NOMO-1 treated with DMSO at 0.1 percent for 48 hours (cell line): Measurements from ENCODE around the gene TPMT.
"Not testable (repeated sequence)": the region's sequence is repeated elsewhere in the genome, so short reads cannot be mapped to it uniquely, and the experiment has no call there.

ENCODE experiments used
- DNase-seq: peaks from one replicate; lab custom pipeline; 2025; ENCODE audit not compliant: unreplicated experiment; lab: John Stamatoyannopoulos, UW

TPMT gene

GRCh38 chr6:18155864-18156421, 1.1 kb upstream of the TPMT start:
- peak; percentile 41 for DNase-seq

DNA sequence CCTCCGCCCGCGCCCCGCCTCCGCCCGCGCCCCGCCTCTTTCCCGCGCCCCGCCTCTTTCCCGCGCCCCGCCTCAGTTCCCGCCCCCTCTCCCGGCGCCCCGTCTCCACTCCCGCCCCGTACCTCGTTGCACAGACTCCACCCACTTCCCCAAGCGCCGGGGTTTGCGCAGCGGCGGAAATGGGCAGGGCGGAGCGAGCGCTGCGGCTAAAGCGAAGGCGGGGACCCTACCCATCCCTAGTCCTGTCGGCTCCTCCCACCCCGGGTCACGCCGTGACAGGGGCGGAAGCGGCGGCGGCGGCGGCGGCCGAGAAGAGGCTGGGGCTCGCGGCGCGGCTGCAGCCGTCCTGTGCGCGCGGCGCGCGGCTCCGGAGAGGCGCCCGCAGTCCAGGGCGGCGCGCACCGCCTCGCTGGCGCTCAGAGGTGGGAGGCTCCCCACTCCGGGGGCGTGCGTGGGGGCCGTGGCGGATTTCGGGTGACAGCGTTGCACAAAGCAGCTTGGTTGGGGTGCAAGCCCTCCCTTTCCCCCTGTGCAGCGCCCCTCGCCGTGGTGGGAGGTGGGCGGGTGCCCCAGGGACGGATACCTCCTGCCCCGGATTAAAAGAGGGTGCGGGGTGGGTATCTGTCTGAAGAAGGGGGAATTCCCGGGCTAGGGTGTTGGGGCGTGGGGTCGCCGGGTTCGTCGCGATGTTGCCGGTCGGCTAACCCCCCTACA, 430 bp upstream of the TPMT start, which contains the start of gene KDM1B:
Gene KDM1B (plus strand): TSS at position 273 of the 714 bp plus-strand sequence. CDS start 4,474 bp downstream, outside the sequence.
- DNase-seq = peak; percentile 97

GRCh38 chr6:18153311-18153703, 1.6 kb downstream of the TPMT start:
- DNase-seq = no peak

- DNase-seq = no peak
Measured at GRCh38 chr6:18151801-18152200, 3.1 kb downstream of the TPMT start.

- not testable (repeated sequence) for DNase-seq
Measured at GRCh38 chr6:18151391-18151790, 3.5 kb downstream of the TPMT start.

DNA sequence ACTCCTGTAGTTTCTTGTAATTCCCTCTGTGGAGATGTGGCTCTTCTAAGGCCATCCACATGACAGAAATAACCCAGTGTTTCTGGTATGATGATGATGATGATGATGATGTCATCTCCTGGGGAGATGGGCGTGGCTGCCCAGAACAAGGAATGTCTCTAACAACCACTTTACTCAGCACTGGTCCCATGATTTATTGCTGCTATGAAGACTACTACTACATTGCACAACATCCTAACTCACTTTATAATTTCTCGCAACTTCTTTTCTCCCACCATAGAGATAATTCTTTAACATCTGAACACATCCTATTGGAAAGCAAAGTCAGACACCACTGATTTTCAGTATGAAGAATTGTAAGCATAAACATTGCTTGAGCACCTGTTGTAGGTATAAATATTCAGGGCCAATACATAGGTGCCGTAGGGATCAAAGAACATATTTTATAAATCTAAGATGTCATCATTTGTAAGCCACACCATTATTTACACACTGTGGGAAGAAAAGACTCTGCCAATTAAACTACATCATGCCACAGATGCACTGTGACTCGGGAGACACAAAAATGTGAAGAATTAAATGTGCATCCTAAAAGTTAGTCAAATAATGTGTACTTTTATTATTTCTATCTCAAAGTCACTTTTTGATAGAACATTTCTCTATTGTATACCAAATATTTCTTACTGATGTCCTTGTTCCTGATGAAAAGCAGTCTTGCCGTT, 6.4 kb downstream of the TPMT start:
- peak; percentile 78 for DNase-seq

DNA sequence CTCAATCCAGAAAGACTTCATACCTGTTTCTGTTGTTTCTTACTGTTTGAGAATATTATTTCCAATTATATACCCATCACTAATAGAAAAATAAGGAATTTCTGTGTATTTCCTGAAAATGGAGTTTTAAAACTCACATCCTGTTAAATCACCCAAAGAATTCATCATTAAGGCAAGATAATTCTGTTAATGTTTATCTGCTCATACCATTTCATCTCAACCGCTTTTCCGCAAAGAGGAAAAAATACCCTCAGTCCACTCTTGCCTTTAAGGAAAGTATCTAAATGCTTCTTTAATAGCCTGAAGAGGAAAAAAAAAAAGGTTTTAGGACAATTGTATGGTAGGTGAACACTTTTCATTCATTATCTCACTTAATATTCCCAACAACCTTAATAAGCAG, 7.3 kb downstream of the TPMT start:
- no peak for DNase-seq

DNA sequence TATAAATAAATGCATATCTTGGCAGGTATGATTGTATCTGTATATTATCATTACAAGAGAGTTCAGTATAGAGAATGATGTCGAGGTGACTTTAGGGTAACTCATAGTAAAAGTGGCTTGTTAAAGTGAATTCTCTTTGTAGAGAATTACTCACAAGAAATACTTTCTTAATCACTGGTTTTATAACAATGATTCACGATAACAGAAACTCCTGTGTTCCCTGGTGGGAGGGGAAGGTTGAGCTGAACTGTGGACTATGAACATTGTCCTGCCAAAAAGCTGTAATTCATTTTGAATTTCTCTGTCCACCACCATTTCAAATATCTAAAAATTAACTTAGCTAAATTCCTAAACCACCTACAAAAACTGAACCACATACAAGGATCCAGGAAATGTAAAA, 7.7 kb downstream of the TPMT start:
- no peak for DNase-seq

DNA sequence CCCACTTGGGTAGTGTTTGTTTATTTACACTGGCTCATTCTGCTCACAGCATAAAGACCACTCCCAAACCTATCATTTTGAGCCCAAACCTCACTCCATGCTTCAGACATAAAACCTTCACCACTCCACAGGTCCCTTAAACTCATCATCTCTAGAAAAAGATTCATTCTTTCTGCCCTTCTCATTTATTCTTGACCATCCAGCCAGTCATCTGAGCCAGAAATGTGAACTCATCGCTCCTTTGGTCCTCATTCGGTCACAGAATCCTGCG, 12.4 kb downstream of the TPMT start:
- DNase-seq = no peak

DNA sequence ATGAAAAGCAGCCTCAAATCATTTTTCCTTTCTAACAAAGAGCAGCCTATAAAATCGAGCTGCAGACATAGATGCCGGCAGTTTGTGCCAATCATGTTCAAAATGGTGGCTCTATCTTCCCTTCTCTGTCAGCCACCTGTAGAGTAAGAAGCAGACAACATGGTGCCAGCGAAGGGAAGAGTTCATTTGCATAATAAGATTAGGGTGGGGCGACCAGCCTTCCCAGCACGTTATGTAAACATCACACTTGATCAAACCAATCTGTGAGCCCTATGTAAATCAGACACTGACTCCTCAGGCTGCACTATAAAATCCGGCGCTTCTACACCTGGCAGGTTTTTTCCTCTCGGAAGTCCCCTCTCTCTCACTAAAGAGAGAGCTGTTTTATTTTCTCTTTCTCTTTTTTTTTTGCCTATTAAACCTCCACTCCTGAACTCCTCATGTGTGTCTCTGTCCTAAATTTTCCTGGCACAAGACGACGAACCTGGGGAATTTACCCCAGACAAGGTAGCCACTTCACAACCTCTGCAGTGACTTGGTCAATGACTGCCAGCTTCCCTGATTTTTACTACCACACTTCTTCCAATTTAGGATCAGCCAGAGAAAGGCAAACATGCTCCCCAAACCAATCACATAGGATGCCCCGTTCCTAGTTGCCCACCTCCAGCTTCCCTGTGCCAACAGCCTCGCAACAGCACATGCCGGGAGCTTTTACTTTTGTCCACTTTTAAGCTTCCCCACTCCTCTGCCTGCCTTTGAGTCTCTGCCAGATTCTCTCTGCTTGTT, 12.9 kb downstream of the TPMT start:
- DNase-seq = no peak

DNA sequence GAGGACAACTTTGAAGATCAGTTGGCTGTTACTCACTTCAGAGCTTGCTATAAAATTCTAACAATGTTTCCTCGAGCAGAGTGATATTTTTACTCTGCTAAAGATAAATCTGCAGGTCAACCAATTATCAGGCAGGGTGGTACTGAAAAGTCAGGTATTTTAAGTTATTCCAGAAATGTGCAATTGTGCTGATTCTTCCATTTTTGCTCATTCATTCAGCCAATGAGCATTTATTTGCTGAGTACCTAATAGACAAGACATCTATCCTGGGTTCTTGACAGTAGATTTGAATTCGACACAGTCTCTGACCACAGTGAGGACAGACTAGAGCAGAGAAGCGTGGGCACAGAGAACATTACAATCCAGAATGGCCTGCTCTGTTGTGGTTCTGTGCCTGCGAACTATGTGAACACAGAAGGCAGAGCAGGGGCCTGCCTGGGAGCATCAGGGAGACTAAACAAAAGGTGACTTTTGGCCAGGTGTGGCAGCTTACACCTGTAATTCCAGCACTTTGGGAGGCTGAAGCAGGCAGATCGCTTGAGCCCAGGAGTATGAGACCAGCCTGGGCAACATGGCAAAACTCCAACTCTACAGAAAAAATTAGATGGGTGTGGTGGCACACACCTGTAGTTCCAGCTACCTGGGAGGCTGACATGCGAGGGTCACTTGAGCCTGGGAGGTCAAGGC, 14.8 kb downstream of the TPMT start:
- no peak for DNase-seq

- DNase-seq = no peak
Measured at GRCh38 chr6:18138906-18139305, 16.0 kb downstream of the TPMT start.

DNA sequence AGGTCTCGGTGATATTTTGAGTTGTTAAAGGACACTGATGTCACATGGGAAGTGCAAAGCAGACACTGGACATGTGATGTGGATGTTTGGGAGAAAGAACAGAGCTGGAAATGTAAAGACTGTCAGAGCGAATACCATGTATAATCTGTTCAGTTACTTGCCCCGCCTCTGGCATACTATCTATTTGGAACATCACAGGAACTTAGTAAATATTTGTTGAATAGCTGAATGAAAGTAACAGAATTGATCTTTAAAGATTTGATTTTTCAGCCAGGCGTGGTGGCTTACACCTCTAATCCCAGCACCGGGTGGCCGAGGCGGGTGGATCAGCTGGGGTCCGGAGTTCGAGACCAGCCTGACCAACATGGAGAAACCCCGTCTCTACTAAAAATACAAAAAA, 18.6 kb downstream of the TPMT start:
- no peak for DNase-seq

GRCh38 chr6:18135171-18135570, 19.7 kb downstream of the TPMT start:
- DNase-seq = no peak

DNA sequence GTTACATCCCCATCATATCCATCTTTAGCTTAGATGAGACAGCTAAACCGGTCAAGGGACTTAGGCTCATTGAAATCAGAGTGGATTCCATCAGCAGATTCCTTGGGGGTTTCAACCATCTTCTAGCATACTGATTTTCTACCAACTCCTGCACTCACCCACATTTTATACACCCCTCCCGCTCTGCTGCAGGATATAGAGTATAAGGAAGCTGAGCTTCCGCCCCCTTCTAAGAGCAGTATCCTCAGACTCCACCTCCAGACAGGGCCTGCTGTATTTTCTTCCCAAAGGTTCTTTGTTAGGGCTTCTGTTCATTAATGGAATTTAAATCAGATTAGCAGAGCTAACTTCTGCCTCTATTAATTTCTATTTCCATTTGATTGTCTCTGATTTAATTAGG, 22.5 kb downstream of the TPMT start:
- no peak for DNase-seq

DNA sequence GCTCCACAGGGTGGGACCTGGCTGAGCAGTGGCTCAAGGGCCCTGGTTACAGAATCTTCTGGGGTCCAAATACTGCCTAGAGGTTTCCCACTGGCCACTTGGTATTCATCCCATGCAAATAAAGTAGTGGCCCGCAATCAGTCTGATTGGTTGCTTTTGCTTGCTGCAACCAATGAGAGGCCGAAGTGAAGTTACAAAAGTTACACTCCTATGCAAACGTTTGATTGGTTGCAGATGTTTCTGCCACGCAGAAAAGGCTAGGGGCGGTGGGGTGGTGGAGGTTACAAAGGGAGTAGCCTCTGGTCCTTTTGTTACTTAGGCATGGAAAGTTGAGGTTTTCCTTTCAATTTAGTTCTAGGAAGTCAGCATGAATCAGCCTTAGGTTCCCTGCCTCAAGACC, 28.8 kb downstream of the TPMT start:
- no peak for DNase-seq

DNA sequence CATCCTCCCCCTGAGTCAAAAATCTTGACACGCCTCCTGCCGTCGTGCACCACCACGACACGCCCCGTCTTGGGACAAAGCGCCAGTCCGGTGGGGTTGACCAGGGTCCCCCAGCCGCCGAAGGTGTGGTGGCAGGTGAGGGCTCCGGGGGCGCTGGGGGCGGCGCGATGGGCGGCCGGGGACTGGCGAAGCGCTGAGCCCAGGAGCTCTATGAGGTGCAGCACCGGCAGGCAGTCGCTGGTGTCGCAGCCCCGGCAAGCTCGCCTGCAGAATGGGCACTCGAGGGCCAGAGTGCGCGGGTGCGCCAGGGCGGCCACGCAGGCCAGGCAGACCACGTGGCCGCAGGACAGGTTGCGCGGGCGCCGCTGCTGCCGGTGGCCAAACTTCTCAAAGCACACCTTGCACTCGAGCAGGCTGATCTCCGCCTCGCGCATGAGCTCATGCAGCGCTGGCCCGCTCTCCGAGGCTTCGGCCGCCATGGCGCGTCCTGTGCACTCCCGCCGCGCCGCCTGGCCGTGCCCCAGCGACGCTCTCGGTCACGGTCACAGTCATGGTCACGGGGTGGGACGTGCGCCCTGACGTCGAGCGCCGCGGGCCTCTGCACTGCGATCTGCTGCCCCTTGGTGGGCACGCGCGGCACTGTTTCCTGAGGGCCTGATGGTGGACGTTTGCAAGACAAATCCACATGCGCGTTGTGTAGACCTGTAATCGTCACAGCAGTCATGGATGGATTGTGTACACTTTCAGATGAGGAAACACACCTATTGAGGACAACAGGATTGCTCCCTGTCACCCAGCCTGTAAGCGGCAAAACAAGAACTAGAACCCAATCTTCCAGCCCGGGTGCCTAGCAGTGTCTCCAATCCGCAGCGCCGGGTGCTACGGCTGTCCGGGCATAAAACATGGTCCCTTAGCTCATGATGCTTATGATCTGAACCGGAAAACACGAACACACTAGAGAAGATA, 32.5 kb downstream of the TPMT start, which contains the start of gene NHLRC1:
Gene NHLRC1 (minus strand): TSS at position 550 of the 966 bp plus-strand sequence. CDS start 71 bp downstream, at position 479.
- DNase-seq = peak; percentile 67

- DNase-seq = no peak
Measured at GRCh38 chr6:18121580-18122127, 33.2 kb downstream of the TPMT start.

DNA sequence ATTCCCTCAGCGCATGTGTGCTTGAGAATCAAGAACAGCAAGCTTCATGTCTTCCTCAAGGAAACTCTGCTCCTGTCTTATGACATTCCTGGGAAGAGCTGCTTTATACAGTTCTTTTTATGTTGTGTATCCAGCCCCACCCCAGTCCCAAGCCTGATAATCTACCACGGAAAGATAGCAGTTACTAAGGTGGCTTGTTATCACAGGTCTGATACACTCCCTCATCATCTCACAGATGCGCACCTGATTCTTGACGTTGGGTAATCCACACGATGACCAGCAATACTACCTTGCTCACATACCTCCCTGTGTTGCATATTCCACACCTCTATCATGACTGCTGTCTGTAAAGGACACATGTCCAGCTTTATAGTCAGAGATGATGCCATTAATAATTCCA, 35.6 kb downstream of the TPMT start:
- DNase-seq = no peak

GRCh38 chr6:18118330-18118729, 36.5 kb downstream of the TPMT start:
- no peak for DNase-seq
